ENCODE results near the gene TNFRSF9.
"Not testable (repeated sequence)": the region's sequence is repeated elsewhere in the genome, so short reads cannot be mapped to it uniquely, and the experiment has no call there.

The TNFRSF9 gene

GRCh38 chr1:7919880-7920279, 20.8 kb downstream of the TNFRSF9 start:
- H3K4me3 ChIP-seq (ENCODE audit: low read length): no peak overlapping the region
- DNase-seq (ENCODE audit: low read depth): no peak
- TF ChIP-seq, protein P1, sequence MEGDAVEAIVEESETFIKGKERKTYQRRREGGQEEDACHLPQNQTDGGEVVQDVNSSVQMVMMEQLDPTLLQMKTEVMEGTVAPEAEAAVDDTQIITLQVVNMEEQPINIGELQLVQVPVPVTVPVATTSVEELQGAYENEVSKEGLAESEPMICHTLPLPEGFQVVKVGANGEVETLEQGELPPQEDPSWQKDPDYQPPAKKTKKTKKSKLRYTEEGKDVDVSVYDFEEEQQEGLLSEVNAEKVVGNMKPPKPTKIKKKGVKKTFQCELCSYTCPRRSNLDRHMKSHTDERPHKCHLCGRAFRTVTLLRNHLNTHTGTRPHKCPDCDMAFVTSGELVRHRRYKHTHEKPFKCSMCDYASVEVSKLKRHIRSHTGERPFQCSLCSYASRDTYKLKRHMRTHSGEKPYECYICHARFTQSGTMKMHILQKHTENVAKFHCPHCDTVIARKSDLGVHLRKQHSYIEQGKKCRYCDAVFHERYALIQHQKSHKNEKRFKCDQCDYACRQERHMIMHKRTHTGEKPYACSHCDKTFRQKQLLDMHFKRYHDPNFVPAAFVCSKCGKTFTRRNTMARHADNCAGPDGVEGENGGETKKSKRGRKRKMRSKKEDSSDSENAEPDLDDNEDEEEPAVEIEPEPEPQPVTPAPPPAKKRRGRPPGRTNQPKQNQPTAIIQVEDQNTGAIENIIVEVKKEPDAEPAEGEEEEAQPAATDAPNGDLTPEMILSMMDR (IDR thresholded peaks at IDR 0.05; ENCODE audit: insufficient read depth, low read depth, low read length, missing control alignments): no peak

DNA sequence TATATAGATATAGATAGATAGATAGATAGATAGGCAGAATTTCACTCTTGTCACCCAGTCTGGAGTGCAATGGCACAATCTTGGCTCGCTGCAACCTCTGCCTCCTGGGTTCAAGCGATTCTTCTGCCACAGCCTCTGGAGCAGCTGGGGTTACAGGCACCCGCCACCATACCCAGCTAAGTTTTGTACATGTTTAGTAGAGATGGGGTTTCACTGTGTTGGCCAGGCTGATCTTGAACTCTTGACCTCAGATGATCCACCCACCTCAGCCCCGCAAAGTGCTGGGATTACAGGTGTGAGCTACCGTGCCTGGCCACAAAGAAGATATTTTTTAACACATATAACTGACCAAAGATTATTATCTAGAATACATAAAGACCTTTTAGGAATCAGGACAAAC, 22.7 kb downstream of the TNFRSF9 start:
- DNase-seq (ENCODE audit: low read depth); H3K4me3 ChIP-seq (ENCODE audit: low read length): not testable (repeated sequence)

DNA sequence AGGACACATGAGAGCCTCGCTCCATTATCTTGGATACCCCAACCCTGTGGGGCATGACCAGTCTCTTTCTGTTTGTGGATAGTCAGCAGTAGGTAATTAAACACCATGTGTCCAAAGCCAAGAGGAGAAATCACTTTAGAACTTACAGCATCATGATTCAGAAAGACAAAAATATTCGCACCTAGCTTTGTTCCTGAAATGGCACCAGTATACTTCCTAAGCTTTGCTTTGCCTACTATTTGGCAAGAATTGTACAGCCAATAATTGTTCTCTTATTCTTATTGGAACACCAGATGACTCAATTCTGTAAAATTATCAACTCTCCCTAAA, 24.2 kb downstream of the TNFRSF9 start:
- TF ChIP-seq, protein P1 (IDR thresholded peaks at IDR 0.05; ENCODE audit: insufficient read depth, low read depth, low read length, missing control alignments): no peak
- H3K4me3 ChIP-seq (ENCODE audit: low read length): no peak overlapping the region
- no peak for DNase-seq (ENCODE audit: low read depth)

- H3K4me3 ChIP-seq (ENCODE audit: low read length): no peak overlapping the region
- TF ChIP-seq, protein P1 (IDR thresholded peaks at IDR 0.05; ENCODE audit: insufficient read depth, low read depth, low read length, missing control alignments): no peak
- DNase-seq (ENCODE audit: low read depth): no peak
Observed at GRCh38 chr1:7915826-7916500, 24.7 kb downstream of the TNFRSF9 start.

GRCh38 chr1:7912743-7913557, 27.7 kb downstream of the TNFRSF9 start:
- DNase-seq (ENCODE audit: low read depth): peak; percentile 57
- H3K4me3 ChIP-seq (ENCODE audit: low read length): no peak overlapping the region
- TF ChIP-seq, protein P1 (IDR thresholded peaks at IDR 0.05; ENCODE audit: insufficient read depth, low read depth, low read length, missing control alignments): no peak

DNA sequence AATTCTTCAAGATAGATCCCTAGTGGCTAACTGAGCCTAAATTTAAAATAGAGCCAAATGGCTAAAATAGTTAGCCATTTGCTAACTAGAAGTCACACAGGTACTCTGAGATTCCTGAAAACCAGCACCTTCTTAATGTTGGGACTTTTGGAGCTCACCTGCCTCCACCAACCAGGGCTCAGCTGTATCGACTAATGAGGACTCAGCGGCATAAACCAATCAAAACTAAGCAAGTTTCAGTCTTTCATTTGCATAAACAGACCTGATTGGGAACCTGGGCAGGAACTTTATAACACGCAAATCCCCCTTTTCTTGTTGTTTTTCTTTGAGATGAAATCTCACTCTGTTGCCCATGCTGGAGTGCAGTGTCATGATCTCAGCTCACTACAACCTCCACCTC, 28.5 kb downstream of the TNFRSF9 start:
- TF ChIP-seq, protein P1 (IDR thresholded peaks at IDR 0.05; ENCODE audit: insufficient read depth, low read depth, low read length, missing control alignments): no peak
- DNase-seq (ENCODE audit: low read depth): no peak
- no peak overlapping the region for H3K4me3 ChIP-seq (ENCODE audit: low read length)

GRCh38 chr1:7905262-7905661, 35.4 kb downstream of the TNFRSF9 start:
- TF ChIP-seq, protein P1 (IDR thresholded peaks at IDR 0.05; ENCODE audit: insufficient read depth, low read depth, low read length, missing control alignments): no peak
- DNase-seq (ENCODE audit: low read depth): no peak
- no peak overlapping the region for H3K4me3 ChIP-seq (ENCODE audit: low read length)

Data from epithelial cell of esophagus (primary cell).